Neutrophil (primary cell): Measurements from ENCODE around the gene RSRC1.
A peak's percentile ranks its signal among the peaks of the same experiment; 100 is the strongest.

Source experiments
- H3K27ac ChIP-seq: fragments of 200-600 bp; sonication (generic); 2 replicates; pipeline ENCODE4 v1.5.1; 2016; ENCODE audit warnings: mild to moderate bottlenecking, moderate library complexity
- H3K27me3 ChIP-seq: fragments of 200-600 bp; sonication (generic); 2 replicates; pipeline ENCODE4 v1.6.0; 2016; ENCODE audit warnings: mild to moderate bottlenecking
- H3K36me3 ChIP-seq: fragments of 200-600 bp; sonication (generic); 2 replicates; pipeline ENCODE4 v1.5.1; 2017
- H3K4me1 ChIP-seq, 2 experiments: fragments of 200-600 bp in 1 of 2; sonication (generic) in 1 of 2; 1 replicate in 1 of 2; 2 replicates in 1 of 2; pipeline versions ENCODE4 v1.5.1 to v1.6.1; 2013 to 2016; ENCODE audit warnings: low read depth in 1 of 2, low read length in 1 of 2, mild to moderate bottlenecking in 1 of 2, moderate library complexity in 1 of 2; ENCODE audit not compliant: control insufficient read depth in 1 of 2, insufficient read depth in 1 of 2
- H3K4me3 ChIP-seq, 2 experiments: fragments of 200-600 bp in 1 of 2; sonication (generic) in 1 of 2; 1 replicate in 1 of 2; 2 replicates in 1 of 2; pipeline ENCODE4 v1.5.1; 2013 to 2016; ENCODE audit warnings: low read depth in 1 of 2, low read length in 1 of 2, mild to moderate bottlenecking in 1 of 2, moderate library complexity in 1 of 2
- H3K9me3 ChIP-seq: fragments of 200-600 bp; sonication (generic); 2 replicates; pipeline ENCODE4 v1.5.1; 2016
- CTCF ChIP-seq: fragments of 200-600 bp; sonication (generic); IDR thresholded peaks from 2 replicates; pipeline ENCODE4 v1.5.1; 2016; ENCODE audit warnings: antibody characterized with exemption

RSRC1 gene

GRCh38 chr3:158453865-158454264 is 344.0 kb downstream of the RSRC1 start:
- H3K4me3 ChIP-seq, result no peak overlapping the region
- no peaks in the 10 kb centered on the region for H3K36me3 ChIP-seq
- H3K27ac ChIP-seq, result no peak overlapping the region
- no peaks in the 10 kb centered on the region for H3K27me3 ChIP-seq
- no peak for TF ChIP-seq CTCF
- peaks cover 23 to 31% of the 10 kb centered on the region in 2 experiments for H3K4me1 ChIP-seq
- no peaks in the 10 kb centered on the region for H3K9me3 ChIP-seq

GRCh38 chr3:158455406-158455805 is 345.5 kb downstream of the RSRC1 start:
- Histone ChIP-seq H3K9me3 (no peaks in the 10 kb centered on the region), H3K4me1 (peaks cover 29 to 39% of the 10 kb centered on the region in 2 experiments), H3K36me3 (no peaks in the 10 kb centered on the region), H3K4me3 (no peak overlapping the region), H3K27ac (no peak overlapping the region), H3K27me3 (no peaks in the 10 kb centered on the region)
- TF ChIP-seq CTCF, result no peak

GRCh38 chr3:158456114-158456513 is 346.2 kb downstream of the RSRC1 start:
- TF ChIP-seq CTCF, result no peak
- peaks cover 34 to 46% of the 10 kb centered on the region in 2 experiments for H3K4me1 ChIP-seq
- H3K36me3 ChIP-seq, result no peaks in the 10 kb centered on the region
- no peaks in the 10 kb centered on the region for H3K27me3 ChIP-seq
- no peaks in the 10 kb centered on the region for H3K9me3 ChIP-seq
- no peak overlapping the region for H3K27ac ChIP-seq
- no peak overlapping the region for H3K4me3 ChIP-seq

- Histone ChIP-seq H3K27me3 (no peaks in the 10 kb centered on the region), H3K4me1 (peaks cover 18 to 31% of the 10 kb centered on the region in 2 experiments), H3K27ac (no peak overlapping the region), H3K4me3 (no peak overlapping the region), H3K9me3 (no peaks in the 10 kb centered on the region), H3K36me3 (no peaks in the 10 kb centered on the region)
- no peak for TF ChIP-seq CTCF
These were observed 348.6 kb downstream of the RSRC1 start for GRCh38 chr3:158458464-158458863.

GRCh38 chr3:158460926-158461325 is 351.0 kb downstream of the RSRC1 start:
- no peak overlapping the region for H3K4me3 ChIP-seq
- no peaks in the 10 kb centered on the region for H3K27me3 ChIP-seq
- no peak for TF ChIP-seq CTCF
- no peaks in the 10 kb centered on the region for H3K36me3 ChIP-seq
- H3K4me1 ChIP-seq, result peaks cover 18 to 31% of the 10 kb centered on the region in 2 experiments
- peak overlapping the region; percentile 52 for H3K27ac ChIP-seq
- no peaks in the 10 kb centered on the region for H3K9me3 ChIP-seq

- Histone ChIP-seq H3K9me3 (no peaks in the 10 kb centered on the region), H3K4me1 (peaks cover 14 to 20% of the 10 kb centered on the region in 2 experiments), H3K4me3 (no peak overlapping the region), H3K27me3 (no peaks in the 10 kb centered on the region), H3K27ac (no peak overlapping the region), H3K36me3 (no peaks in the 10 kb centered on the region)
- no peak for TF ChIP-seq CTCF
These were observed 353.7 kb downstream of the RSRC1 start for GRCh38 chr3:158463556-158463955.
